GM12872 (cell line): ENCODE results near the gene CD81.

Experiments
- TF ChIP-seq, protein P1 (sequence below): IDR thresholded peaks from 3 replicates; pipeline ENCODE4 v1.5.1; 2011; ENCODE audit warnings: low read depth, mild to moderate bottlenecking, low read length, moderate library complexity; ENCODE audit not compliant: insufficient read depth

The CD81 gene

DNA sequence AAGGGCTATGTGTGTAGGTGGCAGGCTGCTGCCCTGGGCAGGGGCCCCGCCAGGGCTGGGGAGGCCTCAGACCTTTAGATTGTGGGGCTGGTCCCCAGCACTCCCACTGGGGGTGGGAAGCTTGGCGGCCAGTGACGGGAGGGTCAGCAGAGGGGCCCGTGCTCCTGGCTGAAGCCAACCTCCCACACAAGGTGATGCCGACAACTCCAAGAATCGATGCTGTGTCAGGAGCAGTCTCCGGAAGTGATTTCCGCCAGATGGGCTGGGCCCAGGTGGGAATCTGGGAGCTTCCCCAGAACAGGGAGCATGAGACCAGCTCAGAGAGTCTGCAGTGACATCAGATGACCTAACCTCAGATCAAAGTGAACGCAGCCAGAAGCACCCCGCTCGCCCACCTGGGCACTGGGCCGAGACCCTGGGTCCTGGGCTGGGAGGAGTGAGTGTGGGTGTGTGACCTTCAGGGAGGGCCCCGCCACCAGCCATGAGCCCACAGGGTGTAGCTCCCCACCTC, 59.5 kb downstream of the CD81 start:
- TF ChIP-seq, protein P1, sequence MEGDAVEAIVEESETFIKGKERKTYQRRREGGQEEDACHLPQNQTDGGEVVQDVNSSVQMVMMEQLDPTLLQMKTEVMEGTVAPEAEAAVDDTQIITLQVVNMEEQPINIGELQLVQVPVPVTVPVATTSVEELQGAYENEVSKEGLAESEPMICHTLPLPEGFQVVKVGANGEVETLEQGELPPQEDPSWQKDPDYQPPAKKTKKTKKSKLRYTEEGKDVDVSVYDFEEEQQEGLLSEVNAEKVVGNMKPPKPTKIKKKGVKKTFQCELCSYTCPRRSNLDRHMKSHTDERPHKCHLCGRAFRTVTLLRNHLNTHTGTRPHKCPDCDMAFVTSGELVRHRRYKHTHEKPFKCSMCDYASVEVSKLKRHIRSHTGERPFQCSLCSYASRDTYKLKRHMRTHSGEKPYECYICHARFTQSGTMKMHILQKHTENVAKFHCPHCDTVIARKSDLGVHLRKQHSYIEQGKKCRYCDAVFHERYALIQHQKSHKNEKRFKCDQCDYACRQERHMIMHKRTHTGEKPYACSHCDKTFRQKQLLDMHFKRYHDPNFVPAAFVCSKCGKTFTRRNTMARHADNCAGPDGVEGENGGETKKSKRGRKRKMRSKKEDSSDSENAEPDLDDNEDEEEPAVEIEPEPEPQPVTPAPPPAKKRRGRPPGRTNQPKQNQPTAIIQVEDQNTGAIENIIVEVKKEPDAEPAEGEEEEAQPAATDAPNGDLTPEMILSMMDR, result no peak

DNA sequence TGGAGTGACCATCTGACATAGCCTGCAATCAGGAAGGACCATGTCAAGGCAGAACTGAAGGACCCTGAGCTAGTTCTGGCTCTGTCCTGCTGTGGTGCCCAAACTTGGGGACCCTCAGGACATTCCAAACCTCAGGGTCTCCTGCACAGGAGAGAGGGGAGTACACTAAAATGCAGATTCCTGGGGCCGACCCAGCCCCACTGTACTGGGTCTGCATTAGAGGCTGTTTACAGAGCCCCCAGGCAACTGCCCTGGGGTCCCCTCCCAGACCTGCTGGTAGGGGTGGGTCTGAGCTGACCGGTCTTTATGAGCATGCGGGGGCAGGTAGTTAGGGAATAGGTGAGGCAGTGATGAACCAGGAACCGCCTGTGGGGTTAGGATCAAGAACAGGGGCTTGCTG, 60.4 kb downstream of the CD81 start:
- TF ChIP-seq, protein P1, result no peak

DNA sequence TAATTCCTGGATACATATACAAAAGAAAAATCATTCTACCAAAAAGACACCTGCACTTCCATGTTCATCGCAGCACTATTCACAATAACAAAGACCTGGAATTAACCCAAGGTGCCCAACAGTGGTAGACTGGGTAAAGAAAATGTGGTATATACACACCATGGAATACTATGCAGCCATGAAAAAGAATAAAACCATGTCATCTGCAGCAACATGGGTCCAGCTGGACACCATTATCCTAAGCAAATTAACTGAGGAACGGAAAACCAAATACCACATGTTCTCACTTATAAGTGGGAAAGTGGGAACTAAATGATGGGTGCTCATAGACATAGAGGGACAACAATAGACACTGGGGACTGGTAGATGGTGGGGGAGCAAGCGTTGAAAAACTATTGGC, 62.7 kb downstream of the CD81 start:
- TF ChIP-seq, protein P1, result no peak

DNA sequence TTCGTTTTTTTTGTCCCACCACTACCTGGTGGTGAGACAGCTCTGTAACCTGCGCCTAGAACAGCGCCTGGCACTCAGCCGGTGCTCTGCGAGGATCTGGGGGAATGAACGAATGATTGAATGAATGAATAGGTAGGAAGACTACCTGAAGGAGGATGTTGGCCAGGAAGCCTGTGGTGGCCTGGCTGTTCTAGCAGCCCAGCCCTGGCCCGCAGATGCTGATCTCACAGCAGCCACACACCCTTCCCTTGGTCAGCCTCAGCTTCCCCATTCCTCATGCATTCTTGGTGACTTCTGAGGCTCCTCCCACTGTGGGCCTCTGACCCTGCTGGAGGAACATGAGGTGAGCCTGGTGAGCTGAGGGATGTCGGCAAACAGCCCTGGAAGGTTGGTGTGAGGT, 63.5 kb downstream of the CD81 start:
- TF ChIP-seq, protein P1, result no peak

DNA sequence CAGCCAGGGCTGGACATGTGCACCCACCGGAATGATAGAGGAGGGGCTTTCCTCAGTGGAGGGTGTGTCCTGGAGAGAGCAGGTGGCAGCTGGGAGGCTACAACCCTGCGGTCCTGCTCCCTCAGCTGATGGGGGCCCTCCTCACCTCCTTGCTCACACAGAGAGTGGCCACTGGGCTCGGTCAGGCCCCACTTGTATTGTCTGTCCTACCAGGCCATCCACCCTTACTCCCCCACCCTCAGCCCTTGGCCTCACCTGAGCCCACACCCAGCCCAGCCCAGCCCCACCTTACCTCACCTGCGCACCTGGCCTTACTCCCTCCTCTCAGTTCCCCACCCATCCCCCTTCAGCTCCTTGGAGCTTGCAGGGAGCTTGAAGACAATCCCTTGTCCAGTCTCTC, 64.1 kb downstream of the CD81 start:
- TF ChIP-seq, protein P1, result no peak

DNA sequence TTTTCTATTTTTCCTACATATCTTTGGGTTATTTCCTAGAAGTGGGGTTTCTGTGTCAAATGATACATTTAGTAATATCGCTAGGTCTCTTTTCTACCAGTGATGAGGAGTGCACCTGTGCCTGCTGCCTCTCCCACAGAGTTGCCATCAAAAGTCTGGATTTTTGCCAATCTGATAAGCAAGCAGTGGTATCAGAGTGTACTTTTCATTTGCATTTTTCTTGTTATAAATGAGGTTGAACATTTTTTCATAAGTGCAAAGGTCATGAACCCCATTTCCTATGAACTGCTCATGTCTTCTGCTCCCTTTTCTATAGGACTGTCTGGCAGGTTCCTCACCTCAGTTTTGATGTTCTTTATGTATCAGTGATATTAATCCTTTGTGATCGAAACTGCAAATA, 65.5 kb downstream of the CD81 start:
- TF ChIP-seq, protein P1, result no peak

DNA sequence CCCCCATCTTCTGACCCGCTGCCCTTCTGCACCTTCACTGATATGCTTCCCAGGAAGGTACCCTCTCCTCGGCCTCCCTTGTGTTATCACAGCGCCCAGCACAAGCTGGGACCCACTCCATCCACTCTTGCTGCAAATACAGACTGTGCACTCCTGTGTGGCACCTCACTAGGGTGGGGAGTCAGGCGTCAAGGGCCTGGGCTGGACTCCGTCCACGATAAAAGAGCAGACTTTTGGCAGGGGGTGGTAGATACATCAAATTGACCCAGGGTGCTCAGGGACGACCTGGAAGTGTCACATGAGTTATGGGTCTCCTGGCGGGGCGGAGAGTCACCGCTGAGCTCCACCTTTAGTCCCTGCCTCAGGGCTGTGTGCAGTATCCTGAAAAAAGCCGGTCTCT, 66.3 kb downstream of the CD81 start:
- TF ChIP-seq, protein P1, result no peak
